ENCODE measurements around the gene GFI1B. TPM values are rescaled to one million over a fixed set of nuclear protein-coding genes. Genes with fewer than 3 reads are reported as not detected.

The GFI1B gene
- total and polyA plus RNA-seq, 2 of the 4 experiments (the other 2 are of a cell fraction): 0.02 TPM; not detected in 1

DNA sequence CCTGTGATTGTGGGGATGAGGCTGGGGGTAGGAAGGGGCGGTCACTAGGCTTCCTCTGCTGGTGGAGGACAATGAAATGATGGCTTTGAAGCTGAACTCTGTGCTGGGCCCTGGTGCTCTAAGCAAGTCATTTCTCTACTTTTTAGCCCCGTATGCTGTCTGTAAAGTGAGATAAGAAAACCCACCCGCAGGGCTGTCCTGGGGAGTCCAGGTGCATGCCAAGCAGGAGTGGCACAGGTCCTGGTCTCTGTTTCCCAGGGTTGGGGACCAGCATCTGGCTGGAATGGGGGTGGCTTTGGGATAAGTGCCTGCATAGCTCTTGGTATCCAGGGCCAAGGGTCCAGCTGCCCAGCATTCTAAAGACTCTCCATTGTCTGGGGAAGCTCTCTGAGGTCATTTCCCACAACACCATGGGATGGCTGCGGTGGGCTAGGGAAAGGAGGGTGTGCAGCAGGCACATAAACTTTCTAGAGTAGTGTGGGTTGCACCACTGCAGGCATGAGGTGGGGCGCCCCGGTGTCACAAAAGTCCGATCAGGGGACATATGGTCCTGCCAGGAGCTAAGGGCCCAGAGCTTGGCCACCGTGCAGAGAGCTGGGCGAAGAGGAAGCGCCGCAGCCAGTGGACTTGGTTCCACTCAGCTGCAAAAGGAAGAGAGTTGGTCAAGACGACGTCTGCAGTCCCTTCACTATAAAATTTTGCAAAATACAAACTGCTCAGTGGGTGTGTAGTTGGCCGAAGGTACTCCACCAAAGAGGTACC is 26.7 kb downstream of the GFI1B start:
- CTCF ChIA-PET: interaction anchor here (1.3 kb wide), 1 partner anchor 17 kb away, joined by 3 read pairs; no protein-coding TSS in a partner anchor
- Histone ChIP-seq H3K14ac (replicated peaks; ENCODE audit: low read depth, low read length) (no peak overlapping the region), H3K79me1 (ENCODE audit: low read depth in 1 of 2, low read length in 2 of 2) (no peaks in the 10 kb centered on the region), H3K56ac (ENCODE audit: extremely low read depth, insufficient read depth, low read length) (no peak overlapping the region), H3K4me2 (ENCODE audit: low read depth, low read length) (no peak overlapping the region), H3K9me1 (ENCODE audit: insufficient read depth, low read length) (no peaks in the 10 kb centered on the region), H2BK5ac (ENCODE audit: low read depth, low read length, poor library complexity, severe bottlenecking) (no peak overlapping the region), H3K36me3 (ENCODE audit: control insufficient read depth, insufficient read depth, low read length) (no peaks in the 10 kb centered on the region), H3K4me3 (ENCODE audit: insufficient read depth, low read depth, low read length) (no peak overlapping the region), H2BK20ac (ENCODE audit: low read depth, low read length) (no peak overlapping the region), H3K23ac (ENCODE audit: low read depth, low read length) (no peak overlapping the region), H2AFZ (replicated peaks; ENCODE audit: low read length, poor library complexity) (no peak overlapping the region), H3K9ac (ENCODE audit: low read depth, low read length) (no peak overlapping the region), H4K5ac (ENCODE audit: low read depth, low read length) (no peak overlapping the region), H4K20me1 (ENCODE audit: insufficient read depth, low read length) (no peaks in the 10 kb centered on the region), H3K9me3 (ENCODE audit: control insufficient read depth, insufficient read depth, low read length) (no peaks in the 10 kb centered on the region), H4K8ac (ENCODE audit: low read depth in 2 of 2, low read length in 2 of 2) (no peak overlapping the region), H2BK120ac (ENCODE audit: low read depth, low read length) (no peak overlapping the region), H3K18ac (ENCODE audit: low read depth, low read length) (no peak overlapping the region), H4K91ac (ENCODE audit: insufficient read depth, low read depth, low read length) (no peak overlapping the region), H2AK9ac (replicated peaks; ENCODE audit: low read depth, low read length, poor library complexity) (no peak overlapping the region), H3K4ac (ENCODE audit: low read depth, low read length) (no peak overlapping the region), H3K27ac (ENCODE audit: insufficient read depth, low read length) (no peak overlapping the region), H3K27me3 (ENCODE audit: control insufficient read depth, insufficient read depth, low read length) (peaks cover 59% of the 10 kb centered on the region), H3K4me1 (ENCODE audit: control insufficient read depth, insufficient read depth, low read length) (no peaks in the 10 kb centered on the region), H2AK5ac (ENCODE audit: low read depth, low read length) (no peak overlapping the region), H2BK15ac (ENCODE audit: low read depth, low read length) (no peak overlapping the region)
- POLR2A ChIA-PET (ENCODE audit: unreplicated experiment): no interaction called here
- TF ChIP-seq POLR2A (IDR thresholded peaks at IDR 0.05; ENCODE audit: low read depth, low read length) (no peak), BHLHE40 (IDR thresholded peaks at IDR 0.05; ENCODE audit: low read depth, low read length) (no peak), CEBPB (IDR thresholded peaks at IDR 0.05; ENCODE audit: low read depth, low read length) (no peak), RFX5 (IDR thresholded peaks at IDR 0.05; ENCODE audit: low read depth, low read length) (no peak)
- no TSS peak for BruUV-seq (replicated peaks)
- DNase-seq: no peak
- intact Hi-C loops (cut with micrococcal nuclease) (no loop called here), dilution Hi-C loops (cut with HindIII; ENCODE audit: low sequenced_read_pairs, unreplicated experiment) (no loop called here), in situ Hi-C loops (cut with MboI; ENCODE audit: low sequenced_read_pairs) (no loop called here)
- no peak for ATAC-seq (ENCODE audit: low read depth)
- WGBS, 2 experiments (ENCODE audit: extremely low coverage in 2 of 2, insufficient read length in 1 of 2): 90% methylated on average over 2 of the region's 14 CpGs; no CpG with 5 or more reads in 1 of the 2 experiments

Data from IMR-90 (cell line).